Natural killer cell treated with Interleukin-12 subunit alpha and Interleukin-12 subunit beta and Interleukin-15 and Interleukin-18, amount 100 ng/mL, for 72 hours (primary cell): ENCODE results near the gene BMX. TPM values are rescaled to one million over a fixed set of nuclear protein-coding genes. Genes with fewer than 3 reads are reported as not detected.

ENCODE experiments used
- ATAC-seq, 2 donors: fragments of 150-1000 bp; cut with Tn5 transposase in 1 of 2; sonication (Bioruptor Pico), chemical (Tn5 transposase) in 1 of 2; 2 replicates each; pipeline ENCODE4 v1.10.0; 2021
- DNase-seq: peaks from one replicate; pipeline ENCODE4 v3.0.0; 2022; ENCODE audit warnings: low spot score
- H3K27ac Mint-ChIP-seq, 2 donors: 1 replicate in 1 of 2; 2 replicates in 1 of 2; pipeline ENCODE4 v1.8.0; 2022; ENCODE audit warnings: mixed read lengths in 2 of 2, mild to moderate bottlenecking in 1 of 2, moderate library complexity in 1 of 2
- H3K27me3 Mint-ChIP-seq, 2 donors: 1 replicate in 1 of 2; 2 replicates in 1 of 2; pipeline ENCODE4 v1.8.0; 2022; ENCODE audit warnings: mixed read lengths in 2 of 2
- H3K36me3 Mint-ChIP-seq: one replicate; pipeline ENCODE4 v1.8.0; 2022; ENCODE audit warnings: mixed read lengths
- H3K4me1 Mint-ChIP-seq, 2 donors: 1 replicate in 1 of 2; 2 replicates in 1 of 2; pipeline ENCODE4 v1.8.0; 2022; ENCODE audit warnings: low read depth in 2 of 2, mixed read lengths in 2 of 2, mild to moderate bottlenecking in 1 of 2
- H3K4me3 Mint-ChIP-seq: one replicate; pipeline ENCODE4 v1.8.0; 2022; ENCODE audit warnings: mixed read lengths
- H3K9me3 Mint-ChIP-seq: 2 replicates; pipeline ENCODE4 v1.8.0; 2022; ENCODE audit warnings: mixed read lengths
- total RNA-seq, 2 donors: library from RNA; stranded (reverse); gene quantifications; one replicate each; pipeline ENCODE4 v1.2.3, GENCODE V29; 2022

The BMX gene
- total RNA-seq, 2 donors from 2014 or later, result 1.0 TPM; not detected in 1

- ATAC-seq (peak; percentile 98 to 99), DNase-seq (peak; percentile 86)
- H3K4me3 Mint-ChIP-seq, result peak within 1 kb of the TSS; percentile 81
- H3K4me1 Mint-ChIP-seq, result peaks cover 13% of the 10 kb centered on the region in 2 donors
- H3K27me3 Mint-ChIP-seq, result peaks cover 0 to 21% of the 10 kb centered on the region in 2 donors
- H3K9me3 Mint-ChIP-seq, result no peaks in the 10 kb centered on the region
- H3K27ac Mint-ChIP-seq, result peak within 1 kb of the TSS; percentile 51 to 69
- no peaks in the 10 kb centered on the region for H3K36me3 Mint-ChIP-seq
Measured at GRCh38 chrX:15493118-15493962, 7.3 kb upstream of the BMX start, which contains the start of gene PIR. TSS of gene PIR (minus strand) at chrX:15493333. CDS start at chrX:15491257, 2,076 bp downstream.

GRCh38 chrX:15495801-15496200, 4.8 kb upstream of the BMX start:
- Mint-ChIP-seq H3K4me3 (no peak overlapping the region), H3K27me3 (peaks cover 0 to 30% of the 10 kb centered on the region in 2 donors), H3K27ac (peak overlapping the region in 1 of 2 donors; percentile 6), H3K4me1 (peaks cover 13 to 16% of the 10 kb centered on the region in 2 donors), H3K36me3 (no peaks in the 10 kb centered on the region), H3K9me3 (no peaks in the 10 kb centered on the region)
- ATAC-seq, result no peak
- DNase-seq, result no peak

- DNase-seq (no peak), ATAC-seq (no peak)
- Mint-ChIP-seq H3K9me3 (no peaks in the 10 kb centered on the region), H3K4me1 (peaks cover 13 to 16% of the 10 kb centered on the region in 2 donors), H3K36me3 (no peaks in the 10 kb centered on the region), H3K4me3 (no peak overlapping the region), H3K27me3 (peaks cover 0 to 28% of the 10 kb centered on the region in 2 donors), H3K27ac (no peak overlapping the region)
Measured at GRCh38 chrX:15496824-15497223, 3.8 kb upstream of the BMX start.

GRCh38 chrX:15497865-15498264, 2.7 kb upstream of the BMX start:
- peaks cover 13 to 15% of the 10 kb centered on the region in 2 donors for H3K4me1 Mint-ChIP-seq
- DNase-seq (peak; percentile 69), ATAC-seq (no peak)
- H3K4me3 Mint-ChIP-seq, result no peak overlapping the region
- H3K27me3 Mint-ChIP-seq, result peaks cover 0 to 38% of the 10 kb centered on the region in 2 donors
- no peaks in the 10 kb centered on the region for H3K36me3 Mint-ChIP-seq
- H3K27ac Mint-ChIP-seq, result no peak overlapping the region
- no peaks in the 10 kb centered on the region for H3K9me3 Mint-ChIP-seq

- H3K9me3 Mint-ChIP-seq, result no peaks in the 10 kb centered on the region
- no peak overlapping the region for H3K4me3 Mint-ChIP-seq
- ATAC-seq (no peak), DNase-seq (no peak)
- H3K27ac Mint-ChIP-seq, result no peak overlapping the region
- peaks cover 6% of the 10 kb centered on the region in 2 donors for H3K4me1 Mint-ChIP-seq
- H3K27me3 Mint-ChIP-seq, result peaks cover 0 to 35% of the 10 kb centered on the region in 2 donors
- no peaks in the 10 kb centered on the region for H3K36me3 Mint-ChIP-seq
Measured at GRCh38 chrX:15498741-15499140, 1.9 kb upstream of the BMX start.

- H3K4me1 Mint-ChIP-seq, result peaks cover 6 to 8% of the 10 kb centered on the region in 2 donors
- ATAC-seq (no peak), DNase-seq (no peak)
- H3K27me3 Mint-ChIP-seq, result peaks cover 4 to 33% of the 10 kb centered on the region in 2 donors
- H3K4me3 Mint-ChIP-seq, result no peak overlapping the region
- no peak overlapping the region for H3K27ac Mint-ChIP-seq
- no peaks in the 10 kb centered on the region for H3K36me3 Mint-ChIP-seq
- H3K9me3 Mint-ChIP-seq, result no peaks in the 10 kb centered on the region
Measured at GRCh38 chrX:15499976-15500375, 631 bp upstream of the BMX start.

GRCh38 chrX:15501506-15501905, 899 bp downstream of the BMX start:
- H3K4me1 Mint-ChIP-seq, result peaks cover 6 to 8% of the 10 kb centered on the region in 2 donors
- H3K9me3 Mint-ChIP-seq, result no peaks in the 10 kb centered on the region
- H3K4me3 Mint-ChIP-seq, result no peak overlapping the region
- ATAC-seq (no peak), DNase-seq (no peak)
- no peaks in the 10 kb centered on the region for H3K36me3 Mint-ChIP-seq
- peaks cover 7 to 37% of the 10 kb centered on the region in 2 donors for H3K27me3 Mint-ChIP-seq
- no peak overlapping the region for H3K27ac Mint-ChIP-seq

GRCh38 chrX:15504661-15505060, 4.1 kb downstream of the BMX start:
- Mint-ChIP-seq H3K9me3 (no peaks in the 10 kb centered on the region), H3K4me1 (peaks cover 3% of the 10 kb centered on the region in 2 donors), H3K27ac (peak overlapping the region in 1 of 2 donors; percentile 49), H3K4me3 (no peak overlapping the region), H3K27me3 (peaks cover 7 to 29% of the 10 kb centered on the region in 2 donors), H3K36me3 (no peaks in the 10 kb centered on the region)
- no peak for ATAC-seq
- no peak for DNase-seq

GRCh38 chrX:15505101-15505500, 4.5 kb downstream of the BMX start:
- H3K27ac Mint-ChIP-seq, result peak overlapping the region in 1 of 2 donors; percentile 49
- peaks cover 7 to 28% of the 10 kb centered on the region in 2 donors for H3K27me3 Mint-ChIP-seq

GRCh38 chrX:15507005-15507404, 6.4 kb downstream of the BMX start:
- H3K36me3 Mint-ChIP-seq, result no peaks in the 10 kb centered on the region
- no peak for DNase-seq
- H3K4me3 Mint-ChIP-seq, result no peak overlapping the region
- no peaks in the 10 kb centered on the region for H3K9me3 Mint-ChIP-seq
- no peak overlapping the region for H3K27ac Mint-ChIP-seq
- peaks cover 0 to 3% of the 10 kb centered on the region in 2 donors for H3K4me1 Mint-ChIP-seq
- peaks cover 7 to 22% of the 10 kb centered on the region in 2 donors for H3K27me3 Mint-ChIP-seq
- ATAC-seq, result no peak

More at GRCh38 chrX:15505101-15505500, 4.5 kb downstream of the BMX start:
- Mint-ChIP-seq H3K4me1 (peaks cover 3% of the 10 kb centered on the region in 2 donors), H3K36me3 (no peaks in the 10 kb centered on the region), H3K4me3 (no peak overlapping the region), H3K9me3 (no peaks in the 10 kb centered on the region)
- DNase-seq, result no peak
- no peak for ATAC-seq

- peaks cover 4 to 23% of the 10 kb centered on the region in 2 donors for H3K27me3 Mint-ChIP-seq
- no peak for ATAC-seq
- H3K4me1 Mint-ChIP-seq, result peaks cover 0 to 2% of the 10 kb centered on the region in 2 donors
- no peaks in the 10 kb centered on the region for H3K9me3 Mint-ChIP-seq
- no peaks in the 10 kb centered on the region for H3K36me3 Mint-ChIP-seq
- H3K4me3 Mint-ChIP-seq, result no peak overlapping the region
- H3K27ac Mint-ChIP-seq, result no peak overlapping the region
- no peak for DNase-seq
Measured at GRCh38 chrX:15509845-15510244, 9.2 kb downstream of the BMX start.

GRCh38 chrX:15511563-15511962, 11.0 kb downstream of the BMX start:
- no peaks in the 10 kb centered on the region for H3K9me3 Mint-ChIP-seq
- H3K4me3 Mint-ChIP-seq, result no peak overlapping the region

GRCh38 chrX:15512401-15512965, 11.9 kb downstream of the BMX start:
- no peak overlapping the region for H3K27ac Mint-ChIP-seq
- no peak for DNase-seq
- H3K36me3 Mint-ChIP-seq, result no peaks in the 10 kb centered on the region
- H3K4me1 Mint-ChIP-seq, result no peaks in the 10 kb centered on the region
- peaks cover 0 to 18% of the 10 kb centered on the region in 2 donors for H3K27me3 Mint-ChIP-seq
- H3K9me3 Mint-ChIP-seq, result no peaks in the 10 kb centered on the region
- H3K4me3 Mint-ChIP-seq, result no peak overlapping the region
- no peak for ATAC-seq

More at GRCh38 chrX:15511563-15511962, 11.0 kb downstream of the BMX start:
- H3K36me3 Mint-ChIP-seq, result no peaks in the 10 kb centered on the region
- no peak overlapping the region for H3K27ac Mint-ChIP-seq
- DNase-seq (no peak), ATAC-seq (no peak)
- H3K4me1 Mint-ChIP-seq, result no peaks in the 10 kb centered on the region
- H3K27me3 Mint-ChIP-seq, result peaks cover 0 to 21% of the 10 kb centered on the region in 2 donors

GRCh38 chrX:15514279-15514678, 13.7 kb downstream of the BMX start:
- Mint-ChIP-seq H3K4me3 (no peak overlapping the region), H3K4me1 (no peaks in the 10 kb centered on the region), H3K27ac (no peak overlapping the region), H3K36me3 (no peaks in the 10 kb centered on the region), H3K9me3 (no peaks in the 10 kb centered on the region), H3K27me3 (peaks cover 0 to 22% of the 10 kb centered on the region in 2 donors)
- ATAC-seq (no peak), DNase-seq (no peak)
